GM12875 (cell line): ENCODE results near the gene BIN1.

ENCODE experiments used
- H3K4me3 ChIP-seq: one replicate; pipeline ENCODE4 v1.5.1; 2011; ENCODE audit warnings: low read depth, low read length, control low read depth
- CTCF ChIP-seq: IDR thresholded peaks from 2 replicates; pipeline ENCODE4 v1.5.1; 2011; ENCODE audit warnings: low read depth, mild to moderate bottlenecking, control low read depth, inconsistent platforms, low read length, moderate library complexity, borderline replicate concordance; ENCODE audit not compliant: insufficient read depth

BIN1 gene

DNA sequence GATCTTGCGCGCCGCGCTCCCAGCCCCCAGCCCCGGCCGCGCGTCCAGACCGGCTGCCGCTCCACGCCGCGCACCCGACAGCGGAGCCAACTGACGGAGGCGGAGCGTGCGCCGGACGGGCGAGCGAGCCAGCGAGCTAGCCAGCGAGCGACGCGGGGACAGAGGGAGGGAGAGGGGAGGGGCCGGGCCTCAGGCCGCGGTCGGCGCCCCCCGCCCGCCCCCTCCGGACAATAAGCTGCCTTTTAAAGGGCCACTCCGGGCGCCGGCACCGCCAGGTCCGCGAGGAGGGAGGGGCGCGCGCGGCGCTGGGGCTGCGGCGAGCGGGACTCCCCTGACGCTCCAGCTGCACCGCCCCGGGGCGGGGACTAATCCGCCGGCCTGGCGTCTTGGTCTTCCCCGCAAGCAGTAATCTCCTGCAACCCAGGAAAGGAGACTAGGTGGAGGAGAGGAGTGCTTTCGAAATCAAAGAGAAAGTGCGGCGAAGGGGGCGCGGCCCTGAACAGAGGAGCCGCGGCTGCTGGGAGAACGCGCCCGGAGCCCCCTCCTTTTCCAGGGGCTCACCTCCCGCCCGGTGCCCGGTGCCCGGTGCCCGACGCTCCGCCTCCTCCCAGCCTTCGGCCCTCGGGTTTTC, at the start of gene BIN1:
TSS of gene BIN1 (minus strand) at position 164 of the 631 bp plus-strand sequence. CDS start 211 bp downstream, outside the sequence.
- no peak for TF ChIP-seq CTCF

DNA sequence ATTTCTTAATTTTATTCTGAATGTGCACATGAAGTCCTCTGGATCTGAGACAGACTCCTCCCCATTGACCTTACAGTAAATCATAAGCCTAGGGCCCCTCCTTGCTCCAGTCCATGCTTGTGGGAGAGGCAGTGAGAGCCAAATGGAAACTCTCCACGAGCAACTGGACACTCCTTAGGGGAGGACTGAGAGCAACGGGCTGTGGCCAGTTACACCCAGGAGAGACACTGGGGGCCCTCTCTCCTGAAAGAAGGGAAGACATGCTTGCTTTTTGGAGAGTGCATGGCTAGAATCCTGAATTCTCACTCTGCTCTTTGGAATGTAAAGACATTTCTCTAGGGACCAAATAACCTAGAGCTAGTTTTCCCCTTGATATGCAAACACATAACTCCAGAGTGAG, 49.0 kb upstream of the BIN1 start:
- H3K4me3 ChIP-seq, result no peak overlapping the region
- no peak for TF ChIP-seq CTCF

More for the DNA sequence above, at the start of gene BIN1:
- peak within 1 kb of the TSS; percentile 61 for H3K4me3 ChIP-seq

DNA sequence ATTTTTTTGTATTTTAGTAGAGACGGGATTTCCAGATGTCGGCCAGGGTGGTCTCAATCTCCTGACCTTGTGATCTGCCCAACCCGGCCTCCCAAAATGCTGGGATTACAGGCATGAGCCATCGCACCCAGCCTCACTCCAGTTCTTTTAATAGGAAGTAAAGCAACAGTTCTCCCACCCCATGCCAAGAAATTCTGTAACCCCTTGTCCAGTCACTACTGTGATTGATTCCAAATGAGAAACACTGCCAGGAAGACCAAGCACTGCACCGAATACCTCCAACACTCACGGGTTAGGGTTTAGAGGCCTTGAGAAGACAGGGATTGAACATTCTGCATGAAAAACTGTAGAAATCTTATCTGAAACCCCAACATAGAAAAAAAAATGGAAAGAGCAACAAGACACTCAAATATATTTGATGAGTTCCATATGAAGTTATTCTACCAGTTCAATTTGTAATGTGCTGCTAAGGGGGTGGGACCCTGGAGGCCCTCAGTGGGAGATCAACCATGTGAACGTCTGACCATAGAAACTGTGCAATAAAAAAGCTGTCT, 48.2 kb upstream of the BIN1 start:
- no peak for TF ChIP-seq CTCF
- no peak overlapping the region for H3K4me3 ChIP-seq

DNA sequence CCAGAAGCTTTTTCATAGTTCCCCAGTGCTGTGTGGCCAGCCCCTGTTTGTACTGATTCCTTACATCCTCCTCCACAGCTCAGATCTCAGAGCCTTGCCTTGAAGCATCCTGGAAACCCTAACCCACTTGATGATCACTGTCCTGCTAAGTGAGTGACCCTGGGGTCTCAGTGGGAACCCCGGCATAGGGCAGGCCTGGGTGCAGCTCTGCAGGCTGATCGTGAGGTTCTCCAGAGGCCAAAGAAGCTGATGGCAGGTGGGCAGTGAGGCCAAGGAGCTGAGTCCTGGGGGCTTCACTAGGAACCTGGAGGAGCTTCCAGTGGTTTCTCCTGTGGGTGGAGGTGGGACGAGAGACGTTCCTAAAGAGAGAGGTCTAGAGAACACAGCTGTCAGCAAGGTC, 47.4 kb upstream of the BIN1 start:
- no peak overlapping the region for H3K4me3 ChIP-seq
- no peak for TF ChIP-seq CTCF

- no peak overlapping the region for H3K4me3 ChIP-seq
- no peak for TF ChIP-seq CTCF
These were observed 46.8 kb upstream of the BIN1 start for GRCh38 chr2:127153691-127154158.

GRCh38 chr2:127150996-127151395, 44.0 kb upstream of the BIN1 start:
- H3K4me3 ChIP-seq, result no peak overlapping the region
- no peak for TF ChIP-seq CTCF

GRCh38 chr2:127149384-127149783, 42.4 kb upstream of the BIN1 start:
- H3K4me3 ChIP-seq, result no peak overlapping the region
- TF ChIP-seq CTCF, result no peak
